Naive thymus-derived CD4-positive, alpha-beta T cell (primary cell): ENCODE measurements around the gene TMEM30A. TPM values are rescaled to one million over a fixed set of nuclear protein-coding genes. Genes with fewer than 3 reads are reported as not detected.

Experiments
- ATAC-seq: fragments of 150-1000 bp; cut with Tn5 transposase; 2 replicates; pipeline ENCODE4 v1.10.0; 2021; ENCODE audit warnings: mild to moderate bottlenecking, moderate library complexity
- CTCF ChIA-PET: fragments of 350-600 bp; sonication (Branson Sonifier 250); formaldehyde crosslinking; loops from one replicate; lab custom pipeline; 2021; ENCODE audit warnings: antibody characterized with exemption; lab: Charles Lee
- POLR2A ChIA-PET: fragments of 350-600 bp; sonication (Branson Sonifier 250); formaldehyde crosslinking; loops from one replicate; lab custom pipeline; 2021; ENCODE audit warnings: antibody characterized with exemption, inconsistent platforms; lab: Charles Lee
- DNase-seq, 9 donors: peaks; one replicate each; pipeline versions ENCODE4 v3.0.0 to v3.0.0-alpha.2; 2020 to 2022; ENCODE audit warnings: mixed read lengths in 1 of 9
- H3K27ac ChIP-seq: one replicate; pipeline ENCODE4 v1.7.0; 2013; ENCODE audit warnings: mild to moderate bottlenecking, low read depth, low read length, moderate library complexity
- H3K27me3 ChIP-seq, 2 donors: one replicate each; pipeline ENCODE4 v1.7.0; 2013; ENCODE audit warnings: low read length in 2 of 2, mild to moderate bottlenecking in 2 of 2, moderate library complexity in 2 of 2; ENCODE audit not compliant: control insufficient read depth in 2 of 2, insufficient read depth in 2 of 2
- H3K36me3 ChIP-seq, 3 experiments: 1 replicate in 2 of 3; 2 replicates in 1 of 3; pipeline ENCODE4 v1.7.0; 2013; ENCODE audit warnings: low read length in 3 of 3, mild to moderate bottlenecking in 3 of 3, moderate library complexity in 1 of 3; ENCODE audit not compliant: insufficient read depth in 3 of 3, control insufficient read depth in 2 of 3
- H3K4me1 ChIP-seq, 2 donors: one replicate each; pipeline ENCODE4 v1.7.0; 2013; ENCODE audit warnings: low read length in 2 of 2, mild to moderate bottlenecking in 2 of 2, moderate library complexity in 1 of 2; ENCODE audit not compliant: control insufficient read depth in 2 of 2, insufficient read depth in 2 of 2
- H3K4me3 ChIP-seq: 2 replicates; pipeline ENCODE4 v1.7.0; 2013; ENCODE audit warnings: mild to moderate bottlenecking, low read length
- H3K9me3 ChIP-seq, 3 experiments: 1 replicate in 2 of 3; 2 replicates in 1 of 3; pipeline ENCODE4 v1.7.0; 2013; ENCODE audit warnings: low read length in 3 of 3; ENCODE audit not compliant: control insufficient read depth in 2 of 3
- H3K27ac Mint-ChIP-seq, 9 donors: one replicate each; pipeline ENCODE4 v1.8.0; 2020 to 2022; ENCODE audit warnings: mixed read lengths in 9 of 9, mild to moderate bottlenecking in 8 of 9, moderate library complexity in 5 of 9, inconsistent platforms in 2 of 9
- H3K27me3 Mint-ChIP-seq, 5 donors: one replicate each; pipeline ENCODE4 v1.8.0; 2021 to 2022; ENCODE audit warnings: mixed read lengths in 5 of 5, mild to moderate bottlenecking in 1 of 5
- H3K36me3 Mint-ChIP-seq, 5 donors: one replicate each; pipeline ENCODE4 v1.8.0; 2020 to 2022; ENCODE audit warnings: mixed read lengths in 5 of 5, mild to moderate bottlenecking in 3 of 5, inconsistent platforms in 1 of 5
- H3K4me1 Mint-ChIP-seq, 7 donors: one replicate each; pipeline ENCODE4 v1.8.0; 2020 to 2022; ENCODE audit warnings: mixed read lengths in 7 of 7, mild to moderate bottlenecking in 3 of 7, inconsistent platforms in 1 of 7
- H3K4me3 Mint-ChIP-seq, 10 donors: one replicate each; pipeline ENCODE4 v1.8.0; 2020 to 2022; ENCODE audit warnings: mild to moderate bottlenecking in 10 of 10, mixed read lengths in 10 of 10, moderate library complexity in 6 of 10, inconsistent platforms in 2 of 10
- H3K9me3 Mint-ChIP-seq, 11 donors: one replicate each; pipeline ENCODE4 v1.8.0; 2020 to 2022; ENCODE audit warnings: mixed read lengths in 11 of 11, mild to moderate bottlenecking in 4 of 11, inconsistent platforms in 1 of 11, moderate library complexity in 1 of 11
- intact Hi-C, 2 donors: fragments of 100-400 bp; cut with micrococcal nuclease; formaldehyde crosslinking; loops; one replicate each; pipeline ENCODE4 v1.15.1; 2023
- polyA plus RNA-seq, 2 donors: library from polyadenylated mRNA; unstranded; fragments of 300-500 nt; fragmentation: Illumina TruSeq; gene quantifications; one replicate each; pipeline ENCODE4 v1.2.3, GENCODE V29; 2021
- total RNA-seq, 6 experiments: library from RNA in 5 of 6; stranded (reverse) in 5 of 6; gene quantifications; 1 replicate in 5 of 6; 2 replicates in 1 of 6; pipeline ENCODE4 v1.2.3 and lab custom pipeline; 2021 to 2026

Gene TMEM30A
- total and polyA plus RNA-seq, 7 experiments from 2014 or later = 26.7 to 91.4 (median 40.6) TPM

- POLR2A ChIA-PET = interaction anchor here (0.6 to 0.8 kb wide), 2 partner anchors 9 to 325 kb away, joined by 3 read pairs; no protein-coding TSS in a partner anchor
- intact Hi-C loops = loop anchor here in 1 of 2 donors (1.0 kb wide), 1 partner anchor 9 kb away; no protein-coding TSS in a partner anchor
These were observed 12.3 kb downstream of the TMEM30A start for GRCh38 chr6:75272145-75272840.

GRCh38 chr6:75268988-75269354, 15.6 kb downstream of the TMEM30A start:
- H3K4me3 ChIP-seq = no peak overlapping the region
- no peaks in the 10 kb centered on the region for H3K9me3 ChIP-seq
- no peaks in the 10 kb centered on the region for H3K27me3 ChIP-seq
- no peak for DNase-seq
- intact Hi-C loops = no loop called here
- peaks cover 0 to 6% of the 10 kb centered on the region in 2 donors for H3K4me1 ChIP-seq
- POLR2A ChIA-PET = interaction anchor here (1.0 kb wide), 1 partner anchor 25 kb away, joined by 4 read pairs; the partner anchor contains the start of gene COX7A2
- Mint-ChIP-seq H3K9me3 (peaks cover 0 to 6% (median 0%) of the 10 kb centered on the region in 11 donors), H3K27ac (peak overlapping the region in 5 of 9 donors; percentile 0 to 76 (median 20)), H3K4me1 (peaks cover 4 to 66% (median 57%) of the 10 kb centered on the region in 7 donors), H3K36me3 (peaks cover 5 to 36% (median 16%) of the 10 kb centered on the region in 5 donors), H3K27me3 (no peaks in the 10 kb centered on the region), H3K4me3 (no peak overlapping the region)
- peak; percentile 40 for ATAC-seq
- CTCF ChIA-PET = no interaction called here
- peaks cover 0 to 16% (median 0%) of the 10 kb centered on the region in 3 experiments for H3K36me3 ChIP-seq
- no peak overlapping the region for H3K27ac ChIP-seq

More at GRCh38 chr6:75272145-75272840, 12.3 kb downstream of the TMEM30A start:
- H3K36me3 ChIP-seq = peaks cover 0 to 13% (median 0%) of the 10 kb centered on the region in 3 experiments
- no peak for ATAC-seq
- H3K4me3 Mint-ChIP-seq = peak overlapping the region in 3 of 10 donors; percentile 4 to 17 (median 16)
- peaks cover 12 to 16% of the 10 kb centered on the region in 2 donors for H3K4me1 ChIP-seq
- H3K27ac ChIP-seq = no peak overlapping the region
- H3K9me3 Mint-ChIP-seq = peaks cover 0 to 10% (median 0%) of the 10 kb centered on the region in 11 donors
- CTCF ChIA-PET = no interaction called here
- H3K27me3 ChIP-seq = no peaks in the 10 kb centered on the region
- DNase-seq = no peak
- H3K4me3 ChIP-seq = no peak overlapping the region
- peaks cover 30 to 89% (median 85%) of the 10 kb centered on the region in 7 donors for H3K4me1 Mint-ChIP-seq
- peak overlapping the region in 4 of 9 donors; percentile 15 to 57 (median 38) for H3K27ac Mint-ChIP-seq
- H3K9me3 ChIP-seq = no peaks in the 10 kb centered on the region
- H3K36me3 Mint-ChIP-seq = peaks cover 5 to 60% (median 30%) of the 10 kb centered on the region in 5 donors
- H3K27me3 Mint-ChIP-seq = no peaks in the 10 kb centered on the region

- Histone ChIP-seq H3K4me3 (no peak overlapping the region), H3K36me3 (peaks cover 0 to 21% (median 0%) of the 10 kb centered on the region in 3 experiments), H3K27ac (no peak overlapping the region), H3K27me3 (no peaks in the 10 kb centered on the region), H3K9me3 (no peaks in the 10 kb centered on the region), H3K4me1 (peaks cover 0 to 6% of the 10 kb centered on the region in 2 donors)
- CTCF ChIA-PET = interaction anchor here (0.9 to 2.5 kb wide), 4 partner anchors 11 to 59 kb away, joined by 3 to 12 read pairs (median 6); partner anchors contain the start of gene TMEM30A
- POLR2A ChIA-PET = no interaction called here
- DNase-seq (no peak), ATAC-seq (no peak)
- intact Hi-C loops = no loop called here
- Mint-ChIP-seq H3K4me3 (no peak overlapping the region), H3K27ac (peak overlapping the region in 5 of 9 donors; percentile 0 to 76 (median 47)), H3K9me3 (peaks cover 0 to 6% (median 0%) of the 10 kb centered on the region in 11 donors), H3K4me1 (peaks cover 0 to 61% (median 53%) of the 10 kb centered on the region in 7 donors), H3K36me3 (peaks cover 5 to 33% (median 16%) of the 10 kb centered on the region in 5 donors), H3K27me3 (no peaks in the 10 kb centered on the region)
These were observed 16.2 kb downstream of the TMEM30A start for GRCh38 chr6:75268121-75268987.

- intact Hi-C loops = loop anchor here in 1 of 2 donors (2.0 kb wide), 2 partner anchors 15 to 17 kb away; partner anchors contain the start of gene TMEM30A
- Histone ChIP-seq H3K9me3 (no peaks in the 10 kb centered on the region), H3K27me3 (no peaks in the 10 kb centered on the region), H3K27ac (no peak overlapping the region), H3K4me3 (no peak overlapping the region), H3K4me1 (peaks cover 0 to 6% of the 10 kb centered on the region in 2 donors), H3K36me3 (peaks cover 0 to 24% (median 0%) of the 10 kb centered on the region in 3 experiments)
- H3K4me1 Mint-ChIP-seq = peaks cover 0 to 59% (median 48%) of the 10 kb centered on the region in 7 donors
- ChIA-PET CTCF (interaction anchor here (0.5 to 2.5 kb wide), 6 partner anchors 10 to 1755 kb away, joined by 3 to 12 read pairs (median 5); partner anchors contain the start of gene TMEM30A), POLR2A (no interaction called here)
- no peak for DNase-seq
- no peaks in the 10 kb centered on the region for H3K27me3 Mint-ChIP-seq
- H3K36me3 Mint-ChIP-seq = peaks cover 5 to 31% (median 16%) of the 10 kb centered on the region in 5 donors
- H3K4me3 Mint-ChIP-seq = peak overlapping the region in 1 of 10 donors; percentile 36
- no peaks in the 10 kb centered on the region for H3K9me3 Mint-ChIP-seq
- ATAC-seq = no peak
- H3K27ac Mint-ChIP-seq = peak overlapping the region in 3 of 9 donors; percentile 21 to 62 (median 53)
These were observed 17.1 kb downstream of the TMEM30A start for GRCh38 chr6:75267461-75267860.

- peak; percentile 78 for ATAC-seq
These were observed 17.8 kb downstream of the TMEM30A start for GRCh38 chr6:75266716-75267291.

More at GRCh38 chr6:75266716-75267291, 17.8 kb downstream of the TMEM30A start:
- POLR2A ChIA-PET = no interaction called here
- peaks cover 0 to 52% (median 41%) of the 10 kb centered on the region in 7 donors for H3K4me1 Mint-ChIP-seq
- H3K4me1 ChIP-seq = peaks cover 0 to 5% of the 10 kb centered on the region in 2 donors
- intact Hi-C loops = loop anchor here (1.0 to 2.0 kb wide), 6 partner anchors 14 to 296 kb away; partner anchors contain the start of gene TMEM30A (in 2 of the 2)
- H3K4me3 ChIP-seq = no peak overlapping the region
- H3K27ac ChIP-seq = no peak overlapping the region
- peak in 7 of 9 donors; percentile 11 to 43 (median 27) for DNase-seq
- H3K27me3 ChIP-seq = no peaks in the 10 kb centered on the region
- H3K27ac Mint-ChIP-seq = peak overlapping the region in 1 of 9 donors; percentile 32
- H3K9me3 Mint-ChIP-seq = no peaks in the 10 kb centered on the region
- H3K27me3 Mint-ChIP-seq = no peaks in the 10 kb centered on the region
- H3K36me3 Mint-ChIP-seq = peaks cover 5 to 26% (median 11%) of the 10 kb centered on the region in 5 donors
- no peaks in the 10 kb centered on the region for H3K9me3 ChIP-seq
- H3K36me3 ChIP-seq = peaks cover 0 to 22% (median 0%) of the 10 kb centered on the region in 3 experiments
- H3K4me3 Mint-ChIP-seq = no peak overlapping the region
- CTCF ChIA-PET = interaction anchor here (0.8 to 2.5 kb wide), 5 partner anchors 9 to 258 kb away, joined by 3 to 12 read pairs (median 5); partner anchors contain the start of gene TMEM30A
